WTC11 (cell line): ENCODE data around the gene OPTC. TPM values are rescaled to one million over a fixed set of nuclear protein-coding genes. Genes with fewer than 3 reads are reported as not detected.

Source experiments
- ATAC-seq: fragments of 200-7000 bp; cut with Tn5 transposase; 2 replicates; pipeline ENCODE4 v1.10.0; 2021; ENCODE audit warnings: mild to moderate bottlenecking, moderate library complexity
- CTCF ChIA-PET: fragments of 300-600 bp; sonication (Branson Sonifier 250); formaldehyde crosslinking; loops from one replicate; lab custom pipeline; 2021; ENCODE audit warnings: antibody characterized with exemption; lab: Charles Lee
- POLR2A ChIA-PET: fragments of 350-600 bp; sonication (Branson Sonifier 250); formaldehyde crosslinking; loops from one replicate; lab custom pipeline; 2021; ENCODE audit warnings: antibody characterized with exemption; lab: Charles Lee
- DNase-seq: peaks from one replicate; pipeline ENCODE4 v3.0.0; 2021; ENCODE audit warnings: low spot score
- H3K27ac Mint-ChIP-seq: 2 replicates; pipeline ENCODE4 v1.8.0; 2021; ENCODE audit warnings: mixed read lengths
- H3K27me3 Mint-ChIP-seq: 2 replicates; pipeline ENCODE4 v1.8.0; 2021; ENCODE audit warnings: low read depth, mild to moderate bottlenecking, moderate library complexity, mixed read lengths
- H3K36me3 Mint-ChIP-seq: 2 replicates; pipeline ENCODE4 v1.8.0; 2021; ENCODE audit warnings: mixed read lengths
- H3K4me1 Mint-ChIP-seq: 2 replicates; pipeline ENCODE4 v1.8.0; 2022; ENCODE audit warnings: mixed read lengths
- H3K4me3 Mint-ChIP-seq: 2 replicates; pipeline ENCODE4 v1.8.0; 2021; ENCODE audit warnings: mild to moderate bottlenecking, moderate library complexity, mixed read lengths
- H3K9me3 Mint-ChIP-seq: 2 replicates; pipeline ENCODE4 v1.8.0; 2021; ENCODE audit warnings: mixed read lengths
- CTCF ChIP-seq: fragments of 200-600 bp; IDR thresholded peaks from 2 replicates; pipeline ENCODE4 v1.8.0; 2022; ENCODE audit warnings: antibody characterized with exemption
- HMGA2 ChIP-seq: fragments of 250-450 bp; sonication (Bioruptor Pico); IDR thresholded peaks from 2 replicates; pipeline ENCODE4 v1.4.0; 2021; ENCODE audit warnings: mild to moderate bottlenecking, moderate library complexity
- JUN ChIP-seq: sonication (generic); formaldehyde crosslinking; IDR thresholded peaks from 2 replicates; pipeline ENCODE4 v1.8.0; 2023; ENCODE audit warnings: mild to moderate bottlenecking, missing genetic modification reagents
- MLX ChIP-seq: sonication (generic); formaldehyde crosslinking; IDR thresholded peaks from 2 replicates; pipeline ENCODE4 v1.8.1; 2023; ENCODE audit warnings: mild to moderate bottlenecking, missing genetic modification reagents, moderate library complexity
- MYBL2 ChIP-seq: sonication (generic); formaldehyde crosslinking; IDR thresholded peaks from 2 replicates; pipeline ENCODE4 v1.8.1; 2023; ENCODE audit warnings: mild to moderate bottlenecking, moderate library complexity, missing genetic modification reagents
- NFYB ChIP-seq: sonication (generic); formaldehyde crosslinking; conservative IDR thresholded peaks from 2 replicates; pipeline ENCODE4 v1.8.0; 2022; ENCODE audit warnings: low read depth, missing genetic modification reagents
- PREB ChIP-seq: sonication (generic); formaldehyde crosslinking; IDR thresholded peaks from 2 replicates; pipeline ENCODE4 v1.8.1; 2022; ENCODE audit warnings: mild to moderate bottlenecking, missing genetic modification reagents, moderate library complexity, borderline replicate concordance
- ZNF138 ChIP-seq: sonication (generic); formaldehyde crosslinking; conservative IDR thresholded peaks from 2 replicates; pipeline ENCODE4 v1.8.1; 2022; ENCODE audit warnings: mild to moderate bottlenecking, moderate library complexity, missing genetic modification reagents
- ZNF317 ChIP-seq: sonication (generic); formaldehyde crosslinking; IDR thresholded peaks from 2 replicates; pipeline ENCODE4 v1.8.1; 2023; ENCODE audit warnings: low read depth, mild to moderate bottlenecking, moderate library complexity, missing genetic modification reagents, borderline replicate concordance
- ZNF416 ChIP-seq: fragments of 250-450 bp; sonication (Bioruptor Pico); IDR thresholded peaks from 2 replicates; pipeline ENCODE4 v1.9.0; 2021; ENCODE audit warnings: mild to moderate bottlenecking, inconsistent platforms
- ZSCAN18 ChIP-seq: fragments of 250-450 bp; sonication (Bioruptor Pico); IDR thresholded peaks from 2 replicates; pipeline ENCODE4 v2.1.2; 2022; ENCODE audit warnings: mild to moderate bottlenecking, moderate library complexity
- total RNA-seq: library from RNA; stranded (reverse); gene quantifications from 3 replicates; pipeline ENCODE4 v1.2.3, GENCODE V29; 2021
- TF ChIP-seq, protein P1 (sequence below): sonication (generic); formaldehyde crosslinking; IDR thresholded peaks from 2 replicates; pipeline ENCODE4 v1.8.0; 2023; ENCODE audit warnings: missing genetic modification reagents
- TF ChIP-seq, protein P2 (sequence below): fragments of 250-450 bp; sonication (Bioruptor Pico); IDR thresholded peaks from 2 replicates; pipeline ENCODE4 v1.8.0; 2021; ENCODE audit warnings: mild to moderate bottlenecking
- TF ChIP-seq, protein P3 (sequence below): sonication (generic); formaldehyde crosslinking; IDR thresholded peaks from 2 replicates; pipeline ENCODE4 v1.8.1; 2022; ENCODE audit warnings: missing genetic modification reagents, borderline replicate concordance

The OPTC gene
- total RNA-seq, 1 experiment from 2014 or later = 0.55 TPM

- Mint-ChIP-seq H3K27ac (no peak overlapping the region), H3K36me3 (no peaks in the 10 kb centered on the region), H3K4me1 (peaks cover 17% of the 10 kb centered on the region), H3K9me3 (no peaks in the 10 kb centered on the region), H3K4me3 (no peak overlapping the region), H3K27me3 (no peaks in the 10 kb centered on the region; the same call in 1 of the 2 replicates)
- TF ChIP-seq HMGA2 (CRISPR knock-in tag) (no peak), JUN (CRISPR knock-in tag) (no peak), NFYB (no peak)
- ATAC-seq (no peak), DNase-seq (no peak)
- POLR2A ChIA-PET = no interaction called here
- CTCF ChIA-PET = interaction anchor here (1.3 kb wide), 2 partner anchors 17 to 18 kb away, joined by 3 read pairs; no protein-coding TSS in a partner anchor
These were observed 23.7 kb upstream of the OPTC start for GRCh38 chr1:203470240-203470639.

DNA sequence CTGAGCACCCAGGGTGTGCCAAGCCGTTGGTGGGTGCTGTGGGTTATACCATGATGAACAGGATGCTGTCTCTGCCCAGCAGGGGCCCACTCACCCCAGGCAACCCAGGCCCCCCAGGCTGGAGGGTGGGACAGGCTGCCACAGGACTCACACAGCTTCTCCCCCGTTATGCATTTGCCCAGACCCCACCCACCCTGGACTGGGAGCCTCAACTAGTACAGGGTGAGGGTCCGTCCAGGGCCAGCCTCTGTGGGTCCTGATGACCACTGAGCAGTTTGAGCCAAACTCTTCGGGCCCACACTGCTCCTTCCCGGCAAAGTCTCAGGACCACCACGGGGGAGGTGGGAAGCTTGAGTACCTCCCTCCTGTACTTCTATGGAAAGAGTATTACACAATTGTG, 22.1 kb upstream of the OPTC start:
- ATAC-seq (no peak), DNase-seq (no peak)
- H3K9me3 Mint-ChIP-seq = no peaks in the 10 kb centered on the region
- POLR2A ChIA-PET = no interaction called here
- peaks cover 21% of the 10 kb centered on the region for H3K4me1 Mint-ChIP-seq
- H3K27ac Mint-ChIP-seq = no peak overlapping the region
- no peaks in the 10 kb centered on the region for H3K36me3 Mint-ChIP-seq
- H3K27me3 Mint-ChIP-seq = no peaks in the 10 kb centered on the region; the same call in 1 of the 2 replicates
- H3K4me3 Mint-ChIP-seq = no peak overlapping the region
- TF ChIP-seq ZNF416 (CRISPR knock-in tag) = no peak
- TF ChIP-seq, protein P1, sequence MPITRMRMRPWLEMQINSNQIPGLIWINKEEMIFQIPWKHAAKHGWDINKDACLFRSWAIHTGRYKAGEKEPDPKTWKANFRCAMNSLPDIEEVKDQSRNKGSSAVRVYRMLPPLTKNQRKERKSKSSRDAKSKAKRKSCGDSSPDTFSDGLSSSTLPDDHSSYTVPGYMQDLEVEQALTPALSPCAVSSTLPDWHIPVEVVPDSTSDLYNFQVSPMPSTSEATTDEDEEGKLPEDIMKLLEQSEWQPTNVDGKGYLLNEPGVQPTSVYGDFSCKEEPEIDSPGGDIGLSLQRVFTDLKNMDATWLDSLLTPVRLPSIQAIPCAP = no peak
- TF ChIP-seq CTCF = no peak
- no peak for TF ChIP-seq MLX (CRISPR knock-in tag)
- no peak for TF ChIP-seq PREB (CRISPR knock-in tag)
- TF ChIP-seq ZNF317 (CRISPR knock-in tag) = no peak
- no peak for TF ChIP-seq ZNF138
- TF ChIP-seq, protein P2, sequence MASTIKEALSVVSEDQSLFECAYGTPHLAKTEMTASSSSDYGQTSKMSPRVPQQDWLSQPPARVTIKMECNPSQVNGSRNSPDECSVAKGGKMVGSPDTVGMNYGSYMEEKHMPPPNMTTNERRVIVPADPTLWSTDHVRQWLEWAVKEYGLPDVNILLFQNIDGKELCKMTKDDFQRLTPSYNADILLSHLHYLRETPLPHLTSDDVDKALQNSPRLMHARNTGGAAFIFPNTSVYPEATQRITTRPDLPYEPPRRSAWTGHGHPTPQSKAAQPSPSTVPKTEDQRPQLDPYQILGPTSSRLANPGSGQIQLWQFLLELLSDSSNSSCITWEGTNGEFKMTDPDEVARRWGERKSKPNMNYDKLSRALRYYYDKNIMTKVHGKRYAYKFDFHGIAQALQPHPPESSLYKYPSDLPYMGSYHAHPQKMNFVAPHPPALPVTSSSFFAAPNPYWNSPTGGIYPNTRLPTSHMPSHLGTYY (CRISPR knock-in tag) = no peak
- TF ChIP-seq, all 79 proteins: peak for 0
- CTCF ChIA-PET = no interaction called here

GRCh38 chr1:203473281-203473680, 20.7 kb upstream of the OPTC start:
- no peak overlapping the region for H3K27ac Mint-ChIP-seq
- ATAC-seq (no peak), DNase-seq (no peak)
- POLR2A ChIA-PET = interaction anchor here (0.6 kb wide), 1 partner anchor 98 kb away, joined by 5 read pairs; no protein-coding TSS in a partner anchor
- H3K4me1 Mint-ChIP-seq = peaks cover 21% of the 10 kb centered on the region
- H3K9me3 Mint-ChIP-seq = no peaks in the 10 kb centered on the region
- no peaks in the 10 kb centered on the region for H3K36me3 Mint-ChIP-seq
- CTCF ChIA-PET = interaction anchor here (1.8 kb wide), 1 partner anchor 14 kb away, joined by 6 read pairs; no protein-coding TSS in a partner anchor
- no peaks in the 10 kb centered on the region; the same call in 1 of the 2 replicates for H3K27me3 Mint-ChIP-seq
- H3K4me3 Mint-ChIP-seq = no peak overlapping the region
- TF ChIP-seq ZSCAN18 (CRISPR knock-in tag) (no peak), NFYB (no peak), MYBL2 (no peak), MLX (CRISPR knock-in tag) (no peak)
- TF ChIP-seq, protein P3, sequence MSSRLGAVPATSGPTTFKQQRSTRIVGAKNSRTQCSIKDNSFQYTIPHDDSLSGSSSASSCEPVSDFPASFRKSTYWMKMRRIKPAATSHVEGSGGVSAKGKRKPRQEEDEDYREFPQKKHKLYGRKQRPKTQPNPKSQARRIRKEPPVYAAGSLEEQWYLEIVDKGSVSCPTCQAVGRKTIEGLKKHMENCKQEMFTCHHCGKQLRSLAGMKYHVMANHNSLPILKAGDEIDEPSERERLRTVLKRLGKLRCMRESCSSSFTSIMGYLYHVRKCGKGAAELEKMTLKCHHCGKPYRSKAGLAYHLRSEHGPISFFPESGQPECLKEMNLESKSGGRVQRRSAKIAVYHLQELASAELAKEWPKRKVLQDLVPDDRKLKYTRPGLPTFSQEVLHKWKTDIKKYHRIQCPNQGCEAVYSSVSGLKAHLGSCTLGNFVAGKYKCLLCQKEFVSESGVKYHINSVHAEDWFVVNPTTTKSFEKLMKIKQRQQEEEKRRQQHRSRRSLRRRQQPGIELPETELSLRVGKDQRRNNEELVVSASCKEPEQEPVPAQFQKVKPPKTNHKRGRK (CRISPR knock-in tag) = no peak
- TF ChIP-seq, protein P2 (CRISPR knock-in tag) = no peak
- TF ChIP-seq, all 79 proteins: peak for 0
